Astrocyte (in vitro differentiated cells and primary cell): ENCODE data around the gene SLA2. TPM values are rescaled to one million over a fixed set of nuclear protein-coding genes. Genes with fewer than 3 reads are reported as not detected.
"Not testable (repeated sequence)": the region's sequence is repeated elsewhere in the genome, so short reads cannot be mapped to it uniquely, and the experiment has no call there.

Experiments used
- DNase-seq: peaks from one replicate; pipeline ENCODE4 v3.0.0-alpha.2; 2010; ENCODE audit warnings: low read depth
- FAIRE-seq: peaks from 2 replicates; lab custom pipeline; 2011; peaks lifted over from hg19 to GRCh38; lab: Jason Lieb, UNC
- H2AFZ ChIP-seq: 2 replicates; pipeline ENCODE4 v1.6.0; 2012; ENCODE audit warnings: low read depth, low read length, inconsistent platforms
- H3K27ac ChIP-seq: 2 replicates; pipeline ENCODE4 v1.5.1; 2011; ENCODE audit warnings: low read depth, low read length, inconsistent platforms
- H3K27me3 ChIP-seq: 2 replicates; pipeline ENCODE4 v1.6.0; 2011; ENCODE audit warnings: low read length, inconsistent platforms; ENCODE audit not compliant: insufficient read depth
- H3K36me3 ChIP-seq: 2 replicates; pipeline ENCODE4 v1.5.1; 2011; ENCODE audit warnings: low read length, inconsistent platforms; ENCODE audit not compliant: insufficient read depth
- H3K4me1 ChIP-seq: 2 replicates; pipeline ENCODE4 v1.5.1; 2011; ENCODE audit warnings: low read length, inconsistent platforms; ENCODE audit not compliant: insufficient read depth
- H3K4me2 ChIP-seq: 2 replicates; pipeline ENCODE4 v1.6.0; 2012; ENCODE audit warnings: low read length, inconsistent platforms
- H3K4me3 ChIP-seq: 2 replicates; pipeline ENCODE4 v1.5.1; 2011; ENCODE audit warnings: low read depth, mild to moderate bottlenecking, low read length, inconsistent platforms; ENCODE audit not compliant: insufficient read depth
- H3K79me2 ChIP-seq: 2 replicates; pipeline ENCODE4 v1.6.0; 2012; ENCODE audit warnings: mild to moderate bottlenecking, low read length, inconsistent platforms; ENCODE audit not compliant: insufficient read depth
- H3K9ac ChIP-seq: 2 replicates; pipeline ENCODE4 v1.6.0; 2012; ENCODE audit warnings: mild to moderate bottlenecking, low read length, inconsistent platforms
- H3K9me3 ChIP-seq: 2 replicates; pipeline ENCODE4 v1.5.1; 2012; ENCODE audit warnings: low read depth, mild to moderate bottlenecking, low read length, inconsistent platforms; ENCODE audit not compliant: insufficient read depth
- H4K20me1 ChIP-seq: 2 replicates; pipeline ENCODE4 v1.6.0; 2012; ENCODE audit warnings: low read length, inconsistent platforms; ENCODE audit not compliant: insufficient read depth
- H3K27ac Mint-ChIP-seq: one replicate; pipeline ENCODE4 v1.8.0; 2021; ENCODE audit warnings: mild to moderate bottlenecking, mixed read lengths; ENCODE audit not compliant: unreplicated experiment
- H3K27me3 Mint-ChIP-seq: one replicate; pipeline ENCODE4 v1.8.0; 2021; ENCODE audit warnings: low read depth, mixed read lengths; ENCODE audit not compliant: unreplicated experiment
- H3K36me3 Mint-ChIP-seq: one replicate; pipeline ENCODE4 v1.8.0; 2021; ENCODE audit warnings: low read depth, mixed read lengths; ENCODE audit not compliant: unreplicated experiment
- H3K4me1 Mint-ChIP-seq: one replicate; pipeline ENCODE4 v1.8.0; 2021; ENCODE audit warnings: low read depth, mixed read lengths; ENCODE audit not compliant: unreplicated experiment
- H3K4me3 Mint-ChIP-seq: one replicate; pipeline ENCODE4 v1.8.0; 2021; ENCODE audit warnings: mild to moderate bottlenecking, moderate library complexity, mixed read lengths; ENCODE audit not compliant: unreplicated experiment
- H3K9me3 Mint-ChIP-seq: one replicate; pipeline ENCODE4 v1.8.0; 2021; ENCODE audit warnings: mild to moderate bottlenecking, mixed read lengths; ENCODE audit not compliant: unreplicated experiment
- CTCF ChIP-seq: IDR thresholded peaks from 2 replicates; pipeline ENCODE4 v1.5.1; 2011; ENCODE audit warnings: low read depth, mild to moderate bottlenecking, inconsistent platforms, low read length, moderate library complexity; ENCODE audit not compliant: insufficient read depth
- EZH2 ChIP-seq: IDR thresholded peaks from 2 replicates; pipeline ENCODE4 v1.6.1; 2012; ENCODE audit warnings: mild to moderate bottlenecking, low read length, inconsistent platforms; ENCODE audit not compliant: insufficient read depth
- total RNA-seq: library from RNA; stranded (reverse); gene quantifications from 2 replicates; pipeline ENCODE4 v1.2.1, GENCODE V29; 2021

The SLA2 gene
- total RNA-seq, 1 donor from 2014 or later: 0.14 TPM

- DNase-seq (peak; percentile 69), FAIRE-seq (peak; percentile 88)
- Histone ChIP-seq H3K4me2 (peak overlapping the region; percentile 23), H3K9me3 (peaks cover 3% of the 10 kb centered on the region), H2AFZ (no peak overlapping the region), H3K9ac (no peak overlapping the region), H3K27ac (no peak overlapping the region), H3K79me2 (peaks cover 3% of the 10 kb centered on the region), H3K4me1 (peaks cover 20% of the 10 kb centered on the region), H4K20me1 (peaks cover 3% of the 10 kb centered on the region), H3K4me3 (no peak overlapping the region), H3K27me3 (no peaks in the 10 kb centered on the region), H3K36me3 (no peaks in the 10 kb centered on the region)
- no peaks in the 10 kb centered on the region for H3K27me3 Mint-ChIP-seq
- peaks cover 2% of the 10 kb centered on the region for H3K9me3 Mint-ChIP-seq
- peaks cover 30% of the 10 kb centered on the region for H3K4me1 Mint-ChIP-seq
- H3K27ac Mint-ChIP-seq: peak overlapping the region; percentile 20
- TF ChIP-seq CTCF: no peak
- no peak for TF ChIP-seq EZH2
- H3K4me3 Mint-ChIP-seq: no peak overlapping the region
- peaks cover 3% of the 10 kb centered on the region for H3K36me3 Mint-ChIP-seq
These were observed 76.1 kb downstream of the SLA2 start for GRCh38 chr20:36569847-36570429.

- H3K27me3 Mint-ChIP-seq: no peaks in the 10 kb centered on the region
- no peak for DNase-seq
- no peak overlapping the region for H3K27ac Mint-ChIP-seq
These were observed 80.5 kb downstream of the SLA2 start for GRCh38 chr20:36565520-36565919.

GRCh38 chr20:36564726-36565121 lies 81.3 kb downstream of the SLA2 start:
- H3K27me3 Mint-ChIP-seq, FAIRE-seq, H3K9me3 ChIP-seq: not testable (repeated sequence)

More at GRCh38 chr20:36565520-36565919, 80.5 kb downstream of the SLA2 start:
- H3K4me3 ChIP-seq: no peak overlapping the region
- Mint-ChIP-seq H3K9me3 (peaks cover 4% of the 10 kb centered on the region), H3K4me1 (peaks cover 9% of the 10 kb centered on the region), H3K36me3 (peaks cover 5% of the 10 kb centered on the region), H3K4me3 (no peak overlapping the region)
- no peaks in the 10 kb centered on the region for H3K27me3 ChIP-seq
- no peak overlapping the region for H3K4me2 ChIP-seq
- no peaks in the 10 kb centered on the region for H4K20me1 ChIP-seq
- no peaks in the 10 kb centered on the region for H3K36me3 ChIP-seq
- H3K9ac ChIP-seq: no peak overlapping the region
- peaks cover 3% of the 10 kb centered on the region for H3K9me3 ChIP-seq
- H3K4me1 ChIP-seq: peaks cover 8% of the 10 kb centered on the region
- no peak for FAIRE-seq
- no peaks in the 10 kb centered on the region for H3K79me2 ChIP-seq
- no peak overlapping the region for H3K27ac ChIP-seq
- TF ChIP-seq EZH2 (no peak), CTCF (no peak)
- no peak overlapping the region for H2AFZ ChIP-seq

GRCh38 chr20:36564078-36564725 lies 81.8 kb downstream of the SLA2 start:
- not testable (repeated sequence) for H3K27ac Mint-ChIP-seq, FAIRE-seq, H3K9me3 Mint-ChIP-seq, H3K4me3 ChIP-seq, H3K36me3 Mint-ChIP-seq, H3K9me3 ChIP-seq, H3K27ac ChIP-seq, H3K4me1 Mint-ChIP-seq, H3K4me1 ChIP-seq, H3K27me3 ChIP-seq, H2AFZ ChIP-seq, H3K4me3 Mint-ChIP-seq, H3K4me2 ChIP-seq, H3K27me3 Mint-ChIP-seq, DNase-seq, H3K79me2 ChIP-seq, H4K20me1 ChIP-seq, H3K9ac ChIP-seq, H3K36me3 ChIP-seq

More at GRCh38 chr20:36564726-36565121, 81.3 kb downstream of the SLA2 start:
- not testable (repeated sequence) for H4K20me1 ChIP-seq, H3K4me3 ChIP-seq, H3K36me3 Mint-ChIP-seq, H3K4me3 Mint-ChIP-seq, H3K4me1 Mint-ChIP-seq, H2AFZ ChIP-seq, H3K27me3 ChIP-seq, H3K9me3 Mint-ChIP-seq, H3K9ac ChIP-seq, H3K36me3 ChIP-seq, H3K27ac ChIP-seq, H3K79me2 ChIP-seq, H3K4me1 ChIP-seq, H3K27ac Mint-ChIP-seq, DNase-seq, H3K4me2 ChIP-seq
